Measurements from ENCODE around the gene UBXN1.

GRCh38 chr11:62694455-62695167 is 15.7 kb upstream of the UBXN1 start:
- TF ChIP-seq, protein P1, sequence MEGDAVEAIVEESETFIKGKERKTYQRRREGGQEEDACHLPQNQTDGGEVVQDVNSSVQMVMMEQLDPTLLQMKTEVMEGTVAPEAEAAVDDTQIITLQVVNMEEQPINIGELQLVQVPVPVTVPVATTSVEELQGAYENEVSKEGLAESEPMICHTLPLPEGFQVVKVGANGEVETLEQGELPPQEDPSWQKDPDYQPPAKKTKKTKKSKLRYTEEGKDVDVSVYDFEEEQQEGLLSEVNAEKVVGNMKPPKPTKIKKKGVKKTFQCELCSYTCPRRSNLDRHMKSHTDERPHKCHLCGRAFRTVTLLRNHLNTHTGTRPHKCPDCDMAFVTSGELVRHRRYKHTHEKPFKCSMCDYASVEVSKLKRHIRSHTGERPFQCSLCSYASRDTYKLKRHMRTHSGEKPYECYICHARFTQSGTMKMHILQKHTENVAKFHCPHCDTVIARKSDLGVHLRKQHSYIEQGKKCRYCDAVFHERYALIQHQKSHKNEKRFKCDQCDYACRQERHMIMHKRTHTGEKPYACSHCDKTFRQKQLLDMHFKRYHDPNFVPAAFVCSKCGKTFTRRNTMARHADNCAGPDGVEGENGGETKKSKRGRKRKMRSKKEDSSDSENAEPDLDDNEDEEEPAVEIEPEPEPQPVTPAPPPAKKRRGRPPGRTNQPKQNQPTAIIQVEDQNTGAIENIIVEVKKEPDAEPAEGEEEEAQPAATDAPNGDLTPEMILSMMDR (IDR thresholded peaks at IDR 0.05), result peak; percentile 57 to 80 (median 66)
- peak in 1 of 2 donors; percentile 23 for TF ChIP-seq POLR2AphosphoS5 (IDR thresholded peaks at IDR 0.05)
